CD4-positive, alpha-beta T cell treated with Interleukin-15 for 1 hour (primary cell): ENCODE data around the gene CRACR2A.

Source experiments
- DNase-seq: peaks from one replicate; pipeline ENCODE4 v3.0.0-alpha.2; 2020

The CRACR2A gene

GRCh38 chr12:3593906-3594483 is 158.9 kb downstream of the CRACR2A start:
- no peak for DNase-seq

- no peak for DNase-seq
Measured at GRCh38 chr12:3592856-3593625, 159.9 kb downstream of the CRACR2A start.

- no peak for DNase-seq
Measured at GRCh38 chr12:3589745-3590144, 163.2 kb downstream of the CRACR2A start.

GRCh38 chr12:3587402-3588013 is 165.4 kb downstream of the CRACR2A start:
- DNase-seq: no peak

- DNase-seq: no peak
Measured at GRCh38 chr12:3583656-3584334, 169.1 kb downstream of the CRACR2A start.

- DNase-seq: no peak
Measured at GRCh38 chr12:3580094-3580749, 172.7 kb downstream of the CRACR2A start.

GRCh38 chr12:3579446-3580093 is 173.3 kb downstream of the CRACR2A start:
- no peak for DNase-seq

GRCh38 chr12:3578557-3578956 is 174.4 kb downstream of the CRACR2A start:
- DNase-seq: no peak

- DNase-seq: no peak
Measured at GRCh38 chr12:3576891-3577290, 176.0 kb downstream of the CRACR2A start.

- DNase-seq: no peak
Measured at GRCh38 chr12:3574986-3575385, 177.9 kb downstream of the CRACR2A start.

- DNase-seq: no peak
Measured at GRCh38 chr12:3572560-3572959, 180.3 kb downstream of the CRACR2A start.

GRCh38 chr12:3571724-3572123 is 181.2 kb downstream of the CRACR2A start:
- DNase-seq: no peak

GRCh38 chr12:3571323-3571722 is 181.6 kb downstream of the CRACR2A start:
- DNase-seq: no peak

GRCh38 chr12:3568695-3569094 is 184.2 kb downstream of the CRACR2A start:
- DNase-seq: no peak

GRCh38 chr12:3565985-3566384 is 186.9 kb downstream of the CRACR2A start:
- no peak for DNase-seq
